ENCODE data around the gene PIP5K1B. TPM values are rescaled to one million over a fixed set of nuclear protein-coding genes. Genes with fewer than 3 reads are reported as not detected.

The PIP5K1B gene
- total RNA-seq, 1 experiment from 2014 or later = 0.20 TPM

- TF ChIP-seq, protein P1, sequence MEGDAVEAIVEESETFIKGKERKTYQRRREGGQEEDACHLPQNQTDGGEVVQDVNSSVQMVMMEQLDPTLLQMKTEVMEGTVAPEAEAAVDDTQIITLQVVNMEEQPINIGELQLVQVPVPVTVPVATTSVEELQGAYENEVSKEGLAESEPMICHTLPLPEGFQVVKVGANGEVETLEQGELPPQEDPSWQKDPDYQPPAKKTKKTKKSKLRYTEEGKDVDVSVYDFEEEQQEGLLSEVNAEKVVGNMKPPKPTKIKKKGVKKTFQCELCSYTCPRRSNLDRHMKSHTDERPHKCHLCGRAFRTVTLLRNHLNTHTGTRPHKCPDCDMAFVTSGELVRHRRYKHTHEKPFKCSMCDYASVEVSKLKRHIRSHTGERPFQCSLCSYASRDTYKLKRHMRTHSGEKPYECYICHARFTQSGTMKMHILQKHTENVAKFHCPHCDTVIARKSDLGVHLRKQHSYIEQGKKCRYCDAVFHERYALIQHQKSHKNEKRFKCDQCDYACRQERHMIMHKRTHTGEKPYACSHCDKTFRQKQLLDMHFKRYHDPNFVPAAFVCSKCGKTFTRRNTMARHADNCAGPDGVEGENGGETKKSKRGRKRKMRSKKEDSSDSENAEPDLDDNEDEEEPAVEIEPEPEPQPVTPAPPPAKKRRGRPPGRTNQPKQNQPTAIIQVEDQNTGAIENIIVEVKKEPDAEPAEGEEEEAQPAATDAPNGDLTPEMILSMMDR (IDR thresholded peaks at IDR 0.05 in 2 of 3, conservative IDR thresholded peaks at IDR 0.05 in 1 of 3; ENCODE audit: borderline replicate concordance in 1 of 3, insufficient read depth in 1 of 3, low read depth in 2 of 3, low read length in 2 of 3) = no peak
- TF ChIP-seq SP1 (IDR thresholded peaks at IDR 0.05; ENCODE audit: low read depth) (no peak), FOSL1 (IDR thresholded peaks at IDR 0.05; ENCODE audit: low read depth) (no peak), POLR2AphosphoS5 (IDR thresholded peaks at IDR 0.05; ENCODE audit: low read depth, low read length) (no peak), RAD21 (IDR thresholded peaks at IDR 0.05; ENCODE audit: low read depth) (no peak), MAX (IDR thresholded peaks at IDR 0.05) (no peak)
These were observed 2.5 kb upstream of the PIP5K1B start (continued) for GRCh38 chr9:68702493-68702892.

DNA sequence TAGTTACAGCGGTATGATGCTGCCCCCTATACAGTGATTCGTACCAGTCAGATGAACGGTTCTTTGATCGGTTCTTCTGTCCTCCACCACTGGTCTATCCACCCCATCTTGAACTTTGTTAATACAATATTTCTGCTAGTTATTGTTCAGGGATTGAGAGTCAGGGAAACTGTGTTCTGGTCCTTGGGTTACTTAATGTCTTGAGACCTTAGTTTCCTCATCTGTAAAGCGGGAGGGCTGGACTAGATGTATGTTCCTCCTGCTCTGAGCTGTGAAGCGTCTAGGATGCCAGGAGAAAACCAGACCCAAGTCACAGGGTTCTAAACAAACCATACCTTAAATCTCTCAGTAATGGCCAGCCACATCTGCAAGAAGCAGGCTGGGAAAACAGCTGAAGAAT lies 1.4 kb upstream of the PIP5K1B start:
- Histone ChIP-seq H3K36me3 (ENCODE audit: control insufficient read depth in 1 of 2, insufficient read depth in 2 of 2, low read length in 2 of 2) (no peaks in the 10 kb centered on the region), H3K27me3 (ENCODE audit: insufficient read depth, low read length) (peaks cover 30% of the 10 kb centered on the region), H3K9me3 (ENCODE audit: control insufficient read depth in 1 of 2, insufficient read depth in 1 of 2, low read depth in 1 of 2, low read length in 2 of 2) (no peaks in the 10 kb centered on the region), H3K4me1 (ENCODE audit: control insufficient read depth in 1 of 2, insufficient read depth in 2 of 2, low read length in 2 of 2) (no peaks in the 10 kb centered on the region), H3K9ac (ENCODE audit: low read length) (no peak overlapping the region), H3K79me2 (ENCODE audit: insufficient read depth, low read length) (no peaks in the 10 kb centered on the region), H4K20me1 (ENCODE audit: insufficient read depth) (no peaks in the 10 kb centered on the region), H3K4me3 (replicated peaks in 1 of 2; ENCODE audit: low read depth in 1 of 2, low read length in 2 of 2) (no peak overlapping the region), H3K27ac (ENCODE audit: low read depth, low read length) (no peak overlapping the region), H3K9me2 (ENCODE audit: insufficient read depth) (no peaks in the 10 kb centered on the region), H2AFZ (ENCODE audit: low read depth, low read length, poor library complexity, severe bottlenecking) (no peak overlapping the region), H3K4me2 (ENCODE audit: low read length) (no peak overlapping the region)
- CTCF ChIA-PET = no interaction called here
- no peak for TF ChIP-seq SRF (IDR thresholded peaks at IDR 0.05; ENCODE audit: low read depth)
- TF ChIP-seq YY1 (IDR thresholded peaks at IDR 0.05; ENCODE audit: extremely low read depth, insufficient replicate concordance, low read depth, low read length) = no peak
- no peak for TF ChIP-seq EZH2 (IDR thresholded peaks at IDR 0.05)
- TF ChIP-seq, protein P2, sequence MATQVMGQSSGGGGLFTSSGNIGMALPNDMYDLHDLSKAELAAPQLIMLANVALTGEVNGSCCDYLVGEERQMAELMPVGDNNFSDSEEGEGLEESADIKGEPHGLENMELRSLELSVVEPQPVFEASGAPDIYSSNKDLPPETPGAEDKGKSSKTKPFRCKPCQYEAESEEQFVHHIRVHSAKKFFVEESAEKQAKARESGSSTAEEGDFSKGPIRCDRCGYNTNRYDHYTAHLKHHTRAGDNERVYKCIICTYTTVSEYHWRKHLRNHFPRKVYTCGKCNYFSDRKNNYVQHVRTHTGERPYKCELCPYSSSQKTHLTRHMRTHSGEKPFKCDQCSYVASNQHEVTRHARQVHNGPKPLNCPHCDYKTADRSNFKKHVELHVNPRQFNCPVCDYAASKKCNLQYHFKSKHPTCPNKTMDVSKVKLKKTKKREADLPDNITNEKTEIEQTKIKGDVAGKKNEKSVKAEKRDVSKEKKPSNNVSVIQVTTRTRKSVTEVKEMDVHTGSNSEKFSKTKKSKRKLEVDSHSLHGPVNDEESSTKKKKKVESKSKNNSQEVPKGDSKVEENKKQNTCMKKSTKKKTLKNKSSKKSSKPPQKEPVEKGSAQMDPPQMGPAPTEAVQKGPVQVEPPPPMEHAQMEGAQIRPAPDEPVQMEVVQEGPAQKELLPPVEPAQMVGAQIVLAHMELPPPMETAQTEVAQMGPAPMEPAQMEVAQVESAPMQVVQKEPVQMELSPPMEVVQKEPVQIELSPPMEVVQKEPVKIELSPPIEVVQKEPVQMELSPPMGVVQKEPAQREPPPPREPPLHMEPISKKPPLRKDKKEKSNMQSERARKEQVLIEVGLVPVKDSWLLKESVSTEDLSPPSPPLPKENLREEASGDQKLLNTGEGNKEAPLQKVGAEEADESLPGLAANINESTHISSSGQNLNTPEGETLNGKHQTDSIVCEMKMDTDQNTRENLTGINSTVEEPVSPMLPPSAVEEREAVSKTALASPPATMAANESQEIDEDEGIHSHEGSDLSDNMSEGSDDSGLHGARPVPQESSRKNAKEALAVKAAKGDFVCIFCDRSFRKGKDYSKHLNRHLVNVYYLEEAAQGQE (IDR thresholded peaks at IDR 0.05; ENCODE audit: low read depth) = no peak
- no peak for TF ChIP-seq RAD21 (IDR thresholded peaks at IDR 0.05; ENCODE audit: low read depth)
- TF ChIP-seq, protein P1 (IDR thresholded peaks at IDR 0.05 in 2 of 3, conservative IDR thresholded peaks at IDR 0.05 in 1 of 3; ENCODE audit: borderline replicate concordance in 1 of 3, insufficient read depth in 1 of 3, low read depth in 2 of 3, low read length in 2 of 3) = no peak
- TF ChIP-seq EZH2phosphoT487 (IDR thresholded peaks at IDR 0.05; ENCODE audit: borderline replicate concordance) = no peak
- no peak for TF ChIP-seq FOSL1 (IDR thresholded peaks at IDR 0.05; ENCODE audit: low read depth)
- no peak for TF ChIP-seq EGR1 (IDR thresholded peaks at IDR 0.05; ENCODE audit: low read depth)
- no peak for TF ChIP-seq SP1 (IDR thresholded peaks at IDR 0.05; ENCODE audit: low read depth)
- TF ChIP-seq CBX3 (IDR thresholded peaks at IDR 0.05; ENCODE audit: low read depth) = no peak
- RAD21 ChIA-PET (ENCODE audit: low non-redundant PET in 1 of 2, low total read pairs in 2 of 2, uncharacterized antibody in 2 of 2, unreplicated experiment in 2 of 2) = no interaction called here
- POLR2A ChIA-PET = no interaction called here
- DNase-seq (ENCODE audit: low read depth, low spot score) = no peak
- ATAC-seq = no peak
- BruUV-seq (replicated peaks) = no TSS peak
- intact Hi-C loops (cut with micrococcal nuclease) = no loop called here

Data from HCT116 (cell line).